ENCODE data around the gene CACNA1D.

GRCh38 chr3:53856964-53857363, 362.6 kb downstream of the CACNA1D start:
- TF ChIP-seq POLR2A (IDR thresholded peaks at IDR 0.05; ENCODE audit: low read depth, low read length) (no peak), TAF1 (IDR thresholded peaks at IDR 0.05; ENCODE audit: low read depth, low read length) (no peak), POU2F2 (IDR thresholded peaks at IDR 0.05; ENCODE audit: low read depth, low read length) (no peak)
